Measurements from ENCODE around the gene FARP2. TPM values are rescaled to one million over a fixed set of nuclear protein-coding genes. Genes with fewer than 3 reads are reported as not detected.

FARP2 gene
- total and polyA plus RNA-seq, 2 experiments from 2014 or later = 16.0 to 22.6 TPM

DNA sequence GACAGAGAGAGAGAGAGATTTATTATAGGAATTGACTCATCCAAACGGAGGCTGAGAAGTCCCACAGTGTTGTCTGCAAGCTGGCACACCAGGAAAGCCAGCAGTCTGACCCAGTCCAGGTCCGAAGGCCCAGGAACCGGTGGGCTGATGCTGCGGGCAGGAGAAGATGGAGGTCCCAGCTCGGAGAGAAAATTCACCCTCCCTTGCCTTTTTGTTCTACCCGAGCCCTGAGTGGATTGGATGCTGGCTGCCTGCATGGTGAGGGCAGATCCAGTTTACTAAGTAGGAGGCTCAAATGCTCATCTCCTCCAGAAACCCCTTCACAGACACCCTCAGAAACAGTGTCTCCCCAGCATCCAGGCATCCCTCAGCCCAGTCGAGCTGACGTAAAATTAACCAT, 174.5 kb downstream of the FARP2 start (continued):
- TF ChIP-seq, protein P1, sequence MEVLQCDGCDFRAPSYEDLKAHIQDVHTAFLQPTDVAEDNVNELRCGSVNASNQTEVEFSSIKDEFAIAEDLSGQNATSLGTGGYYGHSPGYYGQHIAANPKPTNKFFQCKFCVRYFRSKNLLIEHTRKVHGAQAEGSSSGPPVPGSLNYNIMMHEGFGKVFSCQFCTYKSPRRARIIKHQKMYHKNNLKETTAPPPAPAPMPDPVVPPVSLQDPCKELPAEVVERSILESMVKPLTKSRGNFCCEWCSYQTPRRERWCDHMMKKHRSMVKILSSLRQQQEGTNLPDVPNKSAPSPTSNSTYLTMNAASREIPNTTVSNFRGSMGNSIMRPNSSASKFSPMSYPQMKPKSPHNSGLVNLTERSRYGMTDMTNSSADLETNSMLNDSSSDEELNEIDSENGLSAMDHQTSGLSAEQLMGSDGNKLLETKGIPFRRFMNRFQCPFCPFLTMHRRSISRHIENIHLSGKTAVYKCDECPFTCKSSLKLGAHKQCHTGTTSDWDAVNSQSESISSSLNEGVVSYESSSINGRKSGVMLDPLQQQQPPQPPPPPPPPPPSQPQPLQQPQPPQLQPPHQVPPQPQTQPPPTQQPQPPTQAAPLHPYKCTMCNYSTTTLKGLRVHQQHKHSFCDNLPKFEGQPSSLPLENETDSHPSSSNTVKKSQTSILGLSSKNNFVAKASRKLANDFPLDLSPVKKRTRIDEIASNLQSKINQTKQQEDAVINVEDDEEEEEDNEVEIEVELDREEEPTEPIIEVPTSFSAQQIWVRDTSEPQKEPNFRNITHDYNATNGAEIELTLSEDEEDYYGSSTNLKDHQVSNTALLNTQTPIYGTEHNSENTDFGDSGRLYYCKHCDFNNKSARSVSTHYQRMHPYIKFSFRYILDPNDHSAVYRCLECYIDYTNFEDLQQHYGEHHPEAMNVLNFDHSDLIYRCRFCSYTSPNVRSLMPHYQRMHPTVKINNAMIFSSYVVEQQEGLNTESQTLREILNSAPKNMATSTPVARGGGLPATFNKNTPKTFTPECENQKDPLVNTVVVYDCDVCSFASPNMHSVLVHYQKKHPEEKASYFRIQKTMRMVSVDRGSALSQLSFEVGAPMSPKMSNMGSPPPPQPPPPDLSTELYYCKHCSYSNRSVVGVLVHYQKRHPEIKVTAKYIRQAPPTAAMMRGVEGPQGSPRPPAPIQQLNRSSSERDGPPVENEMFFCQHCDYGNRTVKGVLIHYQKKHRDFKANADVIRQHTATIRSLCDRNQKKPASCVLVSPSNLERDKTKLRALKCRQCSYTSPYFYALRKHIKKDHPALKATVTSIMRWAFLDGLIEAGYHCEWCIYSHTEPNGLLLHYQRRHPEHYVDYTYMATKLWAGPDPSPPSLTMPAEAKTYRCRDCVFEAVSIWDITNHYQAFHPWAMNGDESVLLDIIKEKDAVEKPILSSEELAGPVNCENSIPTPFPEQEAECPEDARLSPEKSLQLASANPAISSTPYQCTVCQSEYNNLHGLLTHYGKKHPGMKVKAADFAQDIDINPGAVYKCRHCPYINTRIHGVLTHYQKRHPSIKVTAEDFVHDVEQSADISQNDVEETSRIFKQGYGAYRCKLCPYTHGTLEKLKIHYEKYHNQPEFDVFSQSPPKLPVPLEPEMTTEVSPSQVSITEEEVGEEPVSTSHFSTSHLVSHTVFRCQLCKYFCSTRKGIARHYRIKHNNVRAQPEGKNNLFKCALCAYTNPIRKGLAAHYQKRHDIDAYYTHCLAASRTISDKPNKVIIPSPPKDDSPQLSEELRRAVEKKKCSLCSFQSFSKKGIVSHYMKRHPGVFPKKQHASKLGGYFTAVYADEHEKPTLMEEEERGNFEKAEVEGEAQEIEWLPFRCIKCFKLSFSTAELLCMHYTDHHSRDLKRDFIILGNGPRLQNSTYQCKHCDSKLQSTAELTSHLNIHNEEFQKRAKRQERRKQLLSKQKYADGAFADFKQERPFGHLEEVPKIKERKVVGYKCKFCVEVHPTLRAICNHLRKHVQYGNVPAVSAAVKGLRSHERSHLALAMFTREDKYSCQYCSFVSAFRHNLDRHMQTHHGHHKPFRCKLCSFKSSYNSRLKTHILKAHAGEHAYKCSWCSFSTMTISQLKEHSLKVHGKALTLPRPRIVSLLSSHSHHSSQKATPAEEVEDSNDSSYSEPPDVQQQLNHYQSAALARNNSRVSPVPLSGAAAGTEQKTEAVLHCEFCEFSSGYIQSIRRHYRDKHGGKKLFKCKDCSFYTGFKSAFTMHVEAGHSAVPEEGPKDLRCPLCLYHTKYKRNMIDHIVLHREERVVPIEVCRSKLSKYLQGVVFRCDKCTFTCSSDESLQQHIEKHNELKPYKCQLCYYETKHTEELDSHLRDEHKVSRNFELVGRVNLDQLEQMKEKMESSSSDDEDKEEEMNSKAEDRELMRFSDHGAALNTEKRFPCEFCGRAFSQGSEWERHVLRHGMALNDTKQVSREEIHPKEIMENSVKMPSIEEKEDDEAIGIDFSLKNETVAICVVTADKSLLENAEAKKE (CRISPR knock-in tag; IDR thresholded peaks at IDR 0.05) = no peak
- TF ChIP-seq, protein P2, sequence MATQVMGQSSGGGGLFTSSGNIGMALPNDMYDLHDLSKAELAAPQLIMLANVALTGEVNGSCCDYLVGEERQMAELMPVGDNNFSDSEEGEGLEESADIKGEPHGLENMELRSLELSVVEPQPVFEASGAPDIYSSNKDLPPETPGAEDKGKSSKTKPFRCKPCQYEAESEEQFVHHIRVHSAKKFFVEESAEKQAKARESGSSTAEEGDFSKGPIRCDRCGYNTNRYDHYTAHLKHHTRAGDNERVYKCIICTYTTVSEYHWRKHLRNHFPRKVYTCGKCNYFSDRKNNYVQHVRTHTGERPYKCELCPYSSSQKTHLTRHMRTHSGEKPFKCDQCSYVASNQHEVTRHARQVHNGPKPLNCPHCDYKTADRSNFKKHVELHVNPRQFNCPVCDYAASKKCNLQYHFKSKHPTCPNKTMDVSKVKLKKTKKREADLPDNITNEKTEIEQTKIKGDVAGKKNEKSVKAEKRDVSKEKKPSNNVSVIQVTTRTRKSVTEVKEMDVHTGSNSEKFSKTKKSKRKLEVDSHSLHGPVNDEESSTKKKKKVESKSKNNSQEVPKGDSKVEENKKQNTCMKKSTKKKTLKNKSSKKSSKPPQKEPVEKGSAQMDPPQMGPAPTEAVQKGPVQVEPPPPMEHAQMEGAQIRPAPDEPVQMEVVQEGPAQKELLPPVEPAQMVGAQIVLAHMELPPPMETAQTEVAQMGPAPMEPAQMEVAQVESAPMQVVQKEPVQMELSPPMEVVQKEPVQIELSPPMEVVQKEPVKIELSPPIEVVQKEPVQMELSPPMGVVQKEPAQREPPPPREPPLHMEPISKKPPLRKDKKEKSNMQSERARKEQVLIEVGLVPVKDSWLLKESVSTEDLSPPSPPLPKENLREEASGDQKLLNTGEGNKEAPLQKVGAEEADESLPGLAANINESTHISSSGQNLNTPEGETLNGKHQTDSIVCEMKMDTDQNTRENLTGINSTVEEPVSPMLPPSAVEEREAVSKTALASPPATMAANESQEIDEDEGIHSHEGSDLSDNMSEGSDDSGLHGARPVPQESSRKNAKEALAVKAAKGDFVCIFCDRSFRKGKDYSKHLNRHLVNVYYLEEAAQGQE (IDR thresholded peaks at IDR 0.05; ENCODE audit: unreplicated experiment) = no peak
- TF ChIP-seq EZH2 (IDR thresholded peaks at IDR 0.05; ENCODE audit: low read depth, unreplicated experiment) (no peak), EZH2phosphoT487 (IDR thresholded peaks at IDR 0.05; ENCODE audit: unreplicated experiment) (no peak), ZNF114 (CRISPR knock-in tag; IDR thresholded peaks at IDR 0.05) (no peak), NANOG (IDR thresholded peaks at IDR 0.05; ENCODE audit: borderline replicate concordance) (no peak)
- TF ChIP-seq, protein P3, sequence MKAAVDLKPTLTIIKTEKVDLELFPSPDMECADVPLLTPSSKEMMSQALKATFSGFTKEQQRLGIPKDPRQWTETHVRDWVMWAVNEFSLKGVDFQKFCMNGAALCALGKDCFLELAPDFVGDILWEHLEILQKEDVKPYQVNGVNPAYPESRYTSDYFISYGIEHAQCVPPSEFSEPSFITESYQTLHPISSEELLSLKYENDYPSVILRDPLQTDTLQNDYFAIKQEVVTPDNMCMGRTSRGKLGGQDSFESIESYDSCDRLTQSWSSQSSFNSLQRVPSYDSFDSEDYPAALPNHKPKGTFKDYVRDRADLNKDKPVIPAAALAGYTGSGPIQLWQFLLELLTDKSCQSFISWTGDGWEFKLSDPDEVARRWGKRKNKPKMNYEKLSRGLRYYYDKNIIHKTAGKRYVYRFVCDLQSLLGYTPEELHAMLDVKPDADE (IDR thresholded peaks at IDR 0.05) = no peak
- TF ChIP-seq, protein P4, sequence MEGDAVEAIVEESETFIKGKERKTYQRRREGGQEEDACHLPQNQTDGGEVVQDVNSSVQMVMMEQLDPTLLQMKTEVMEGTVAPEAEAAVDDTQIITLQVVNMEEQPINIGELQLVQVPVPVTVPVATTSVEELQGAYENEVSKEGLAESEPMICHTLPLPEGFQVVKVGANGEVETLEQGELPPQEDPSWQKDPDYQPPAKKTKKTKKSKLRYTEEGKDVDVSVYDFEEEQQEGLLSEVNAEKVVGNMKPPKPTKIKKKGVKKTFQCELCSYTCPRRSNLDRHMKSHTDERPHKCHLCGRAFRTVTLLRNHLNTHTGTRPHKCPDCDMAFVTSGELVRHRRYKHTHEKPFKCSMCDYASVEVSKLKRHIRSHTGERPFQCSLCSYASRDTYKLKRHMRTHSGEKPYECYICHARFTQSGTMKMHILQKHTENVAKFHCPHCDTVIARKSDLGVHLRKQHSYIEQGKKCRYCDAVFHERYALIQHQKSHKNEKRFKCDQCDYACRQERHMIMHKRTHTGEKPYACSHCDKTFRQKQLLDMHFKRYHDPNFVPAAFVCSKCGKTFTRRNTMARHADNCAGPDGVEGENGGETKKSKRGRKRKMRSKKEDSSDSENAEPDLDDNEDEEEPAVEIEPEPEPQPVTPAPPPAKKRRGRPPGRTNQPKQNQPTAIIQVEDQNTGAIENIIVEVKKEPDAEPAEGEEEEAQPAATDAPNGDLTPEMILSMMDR (conservative IDR thresholded peaks at IDR 0.05; ENCODE audit: low read depth in 2 of 2) = no peak

Measured in GM23338 (cell line).